ENCODE data around the gene MYH6.

DNA sequence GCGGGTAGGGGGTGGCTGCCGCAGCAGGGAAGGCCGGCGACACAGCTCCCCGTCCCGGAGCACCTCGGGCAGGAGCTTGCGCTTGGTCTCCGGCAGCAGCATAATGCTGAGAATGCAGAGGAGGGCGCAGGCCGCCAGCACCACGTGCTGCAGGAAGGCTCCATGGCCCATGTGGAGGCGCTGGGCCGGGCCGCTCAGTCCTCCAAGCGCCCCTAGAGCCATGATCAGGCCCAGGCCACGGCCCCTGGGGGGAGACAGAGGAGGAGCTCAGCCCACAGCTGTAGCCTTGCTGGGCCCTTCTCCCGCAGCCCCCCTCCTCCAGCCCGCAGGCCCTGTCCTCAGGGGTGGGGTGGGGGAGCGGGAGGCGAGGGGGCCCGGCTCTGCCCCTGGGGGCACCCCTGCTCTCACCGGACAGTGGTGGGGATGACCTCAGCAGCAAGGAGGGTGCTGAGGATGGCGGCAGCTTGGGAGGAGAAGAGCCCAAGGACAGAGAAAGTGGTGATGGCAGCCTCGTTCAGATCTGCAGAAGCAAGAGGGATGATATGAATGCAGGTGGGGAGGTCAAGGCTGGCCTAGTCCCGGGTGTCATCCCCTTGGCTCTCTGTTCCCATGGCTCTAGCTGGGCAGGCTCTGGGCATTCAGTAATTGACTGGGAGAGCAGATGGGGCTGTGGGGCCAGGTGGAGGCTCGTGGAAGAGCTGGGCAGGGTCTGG is 61.2 kb downstream of the MYH6 start:
- no peak for TF ChIP-seq EZH2 (IDR thresholded peaks at IDR 0.05; ENCODE audit: borderline replicate concordance, low read length)
- TF ChIP-seq CTCF (IDR thresholded peaks at IDR 0.05; ENCODE audit: low read length) = no peak
